ENCODE measurements around the gene KIAA1958. TPM values are rescaled to one million over a fixed set of nuclear protein-coding genes. Genes with fewer than 3 reads are reported as not detected.

The KIAA1958 gene
- total RNA-seq, 1 donor, result 2.5 TPM

- DNase-seq (ENCODE audit: insufficient read length, low spot score, missing footprints), result no peak
- H3K27ac ChIP-seq (ENCODE audit: low read depth, low read length), result no peak overlapping the region
- no peaks in the 10 kb centered on the region for H3K36me3 ChIP-seq (ENCODE audit: insufficient read depth, low read length)
- H3K4me3 ChIP-seq (ENCODE audit: insufficient read depth, low read length), result no peak overlapping the region
- peaks cover 10% of the 10 kb centered on the region for H3K4me1 ChIP-seq (ENCODE audit: insufficient read depth, low read length)
- H3K9me3 ChIP-seq (ENCODE audit: low read depth, low read length), result no peaks in the 10 kb centered on the region
- no peaks in the 10 kb centered on the region for H4K20me1 ChIP-seq (ENCODE audit: insufficient read depth, low read length)
- H2AFZ ChIP-seq (ENCODE audit: low read length), result no peak overlapping the region
- H3K27me3 ChIP-seq (ENCODE audit: insufficient read depth, low read length), result no peaks in the 10 kb centered on the region
- H3K79me2 ChIP-seq (ENCODE audit: insufficient read depth, low read length), result no peaks in the 10 kb centered on the region
- TF ChIP-seq, protein P1, sequence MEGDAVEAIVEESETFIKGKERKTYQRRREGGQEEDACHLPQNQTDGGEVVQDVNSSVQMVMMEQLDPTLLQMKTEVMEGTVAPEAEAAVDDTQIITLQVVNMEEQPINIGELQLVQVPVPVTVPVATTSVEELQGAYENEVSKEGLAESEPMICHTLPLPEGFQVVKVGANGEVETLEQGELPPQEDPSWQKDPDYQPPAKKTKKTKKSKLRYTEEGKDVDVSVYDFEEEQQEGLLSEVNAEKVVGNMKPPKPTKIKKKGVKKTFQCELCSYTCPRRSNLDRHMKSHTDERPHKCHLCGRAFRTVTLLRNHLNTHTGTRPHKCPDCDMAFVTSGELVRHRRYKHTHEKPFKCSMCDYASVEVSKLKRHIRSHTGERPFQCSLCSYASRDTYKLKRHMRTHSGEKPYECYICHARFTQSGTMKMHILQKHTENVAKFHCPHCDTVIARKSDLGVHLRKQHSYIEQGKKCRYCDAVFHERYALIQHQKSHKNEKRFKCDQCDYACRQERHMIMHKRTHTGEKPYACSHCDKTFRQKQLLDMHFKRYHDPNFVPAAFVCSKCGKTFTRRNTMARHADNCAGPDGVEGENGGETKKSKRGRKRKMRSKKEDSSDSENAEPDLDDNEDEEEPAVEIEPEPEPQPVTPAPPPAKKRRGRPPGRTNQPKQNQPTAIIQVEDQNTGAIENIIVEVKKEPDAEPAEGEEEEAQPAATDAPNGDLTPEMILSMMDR (IDR thresholded peaks at IDR 0.05; ENCODE audit: extremely low read depth, low read depth, low read length), result no peak
- H3K4me2 ChIP-seq (ENCODE audit: insufficient read depth, low read length), result no peak overlapping the region
Observed at GRCh38 chr9:112541685-112542084, 55.1 kb downstream of the KIAA1958 start.

- no peak for DNase-seq (ENCODE audit: insufficient read length, low spot score, missing footprints)
- TF ChIP-seq, protein P1 (IDR thresholded peaks at IDR 0.05; ENCODE audit: extremely low read depth, low read depth, low read length), result no peak
- Histone ChIP-seq H3K4me3 (ENCODE audit: insufficient read depth, low read length) (no peak overlapping the region), H3K27me3 (ENCODE audit: insufficient read depth, low read length) (no peaks in the 10 kb centered on the region), H4K20me1 (ENCODE audit: insufficient read depth, low read length) (no peaks in the 10 kb centered on the region), H3K9me3 (ENCODE audit: low read depth, low read length) (no peaks in the 10 kb centered on the region), H3K4me1 (ENCODE audit: insufficient read depth, low read length) (peaks cover 10% of the 10 kb centered on the region), H3K36me3 (ENCODE audit: insufficient read depth, low read length) (no peaks in the 10 kb centered on the region), H3K27ac (ENCODE audit: low read depth, low read length) (no peak overlapping the region), H3K4me2 (ENCODE audit: insufficient read depth, low read length) (no peak overlapping the region), H2AFZ (ENCODE audit: low read length) (no peak overlapping the region), H3K79me2 (ENCODE audit: insufficient read depth, low read length) (no peaks in the 10 kb centered on the region)
Observed at GRCh38 chr9:112542593-112543292, 56.1 kb downstream of the KIAA1958 start.

- H3K36me3 ChIP-seq (ENCODE audit: insufficient read depth, low read length), result no peaks in the 10 kb centered on the region
- H3K4me1 ChIP-seq (ENCODE audit: insufficient read depth, low read length), result peaks cover 10% of the 10 kb centered on the region
- no peaks in the 10 kb centered on the region for H4K20me1 ChIP-seq (ENCODE audit: insufficient read depth, low read length)
- no peak for DNase-seq (ENCODE audit: insufficient read length, low spot score, missing footprints)
- H3K4me2 ChIP-seq (ENCODE audit: insufficient read depth, low read length), result no peak overlapping the region
- H2AFZ ChIP-seq (ENCODE audit: low read length), result no peak overlapping the region
- no peaks in the 10 kb centered on the region for H3K79me2 ChIP-seq (ENCODE audit: insufficient read depth, low read length)
- TF ChIP-seq, protein P1 (IDR thresholded peaks at IDR 0.05; ENCODE audit: extremely low read depth, low read depth, low read length), result no peak
- no peak overlapping the region for H3K27ac ChIP-seq (ENCODE audit: low read depth, low read length)
- no peak overlapping the region for H3K4me3 ChIP-seq (ENCODE audit: insufficient read depth, low read length)
- H3K27me3 ChIP-seq (ENCODE audit: insufficient read depth, low read length), result no peaks in the 10 kb centered on the region
- no peaks in the 10 kb centered on the region for H3K9me3 ChIP-seq (ENCODE audit: low read depth, low read length)
Observed at GRCh38 chr9:112544477-112544876, 57.9 kb downstream of the KIAA1958 start.

- TF ChIP-seq, protein P1 (IDR thresholded peaks at IDR 0.05; ENCODE audit: extremely low read depth, low read depth, low read length), result no peak
- peaks cover 10% of the 10 kb centered on the region for H3K4me1 ChIP-seq (ENCODE audit: insufficient read depth, low read length)
- no peak overlapping the region for H3K4me3 ChIP-seq (ENCODE audit: insufficient read depth, low read length)
Observed at GRCh38 chr9:112545237-112545636, 58.6 kb downstream of the KIAA1958 start.

More at GRCh38 chr9:112545237-112545636, 58.6 kb downstream of the KIAA1958 start:
- Histone ChIP-seq H2AFZ (ENCODE audit: low read length) (peak overlapping the region; percentile 30), H4K20me1 (ENCODE audit: insufficient read depth, low read length) (no peaks in the 10 kb centered on the region), H3K36me3 (ENCODE audit: insufficient read depth, low read length) (no peaks in the 10 kb centered on the region), H3K27ac (ENCODE audit: low read depth, low read length) (no peak overlapping the region), H3K27me3 (ENCODE audit: insufficient read depth, low read length) (no peaks in the 10 kb centered on the region), H3K4me2 (ENCODE audit: insufficient read depth, low read length) (no peak overlapping the region), H3K9me3 (ENCODE audit: low read depth, low read length) (no peaks in the 10 kb centered on the region), H3K79me2 (ENCODE audit: insufficient read depth, low read length) (no peaks in the 10 kb centered on the region)
- DNase-seq (ENCODE audit: insufficient read length, low spot score, missing footprints), result no peak

Measured in osteoblast (primary cell).